PC-9 (cell line): ENCODE results near the gene SLC25A45. TPM values are rescaled to one million over a fixed set of nuclear protein-coding genes. Genes with fewer than 3 reads are reported as not detected.

Experiments used
- BruUV-seq: library from RNA; stranded (reverse); fragments of 400-500 nt; replicated peaks from 2 replicates; lab custom pipeline; 2021; lab: Mats Ljungman, UMichigan
- CTCF ChIA-PET: fragments of 300-600 bp; sonication (Branson Sonifier 250); formaldehyde crosslinking; loops from one replicate; lab custom pipeline; 2022; ENCODE audit warnings: antibody characterized with exemption; lab: Charles Lee
- POLR2A ChIA-PET: fragments of 300-600 bp; sonication (Branson Sonifier 250); formaldehyde crosslinking; loops from one replicate; lab custom pipeline; 2022; ENCODE audit warnings: antibody characterized with exemption; ENCODE audit not compliant: unreplicated experiment; lab: Charles Lee
- DNase-seq, 2 experiments: peaks; one replicate each; pipeline versions ENCODE4 v3.0.0 to v3.0.0-alpha.2; 2015 to 2022; ENCODE audit warnings: mixed read lengths in 1 of 2
- H2AFZ ChIP-seq: fragments of 200-600 bp; sonication (generic); 2 replicates; pipeline ENCODE4 v1.8.1; 2017; ENCODE audit warnings: antibody characterized with exemption
- H3F3A ChIP-seq: fragments of 200-600 bp; sonication (generic); 2 replicates; pipeline ENCODE4 v1.8.1; 2017; ENCODE audit warnings: antibody characterized with exemption, mild to moderate bottlenecking, low read depth; ENCODE audit not compliant: insufficient read depth
- H3K27ac ChIP-seq: fragments of 200-600 bp; sonication (generic); 2 replicates; pipeline ENCODE4 v1.6.1; 2016; ENCODE audit warnings: mixed run types
- H3K27me3 ChIP-seq: fragments of 200-600 bp; sonication (generic); 2 replicates; pipeline ENCODE4 v1.6.1; 2016; ENCODE audit warnings: low read depth, mixed run types; ENCODE audit not compliant: insufficient read depth
- H3K36me3 ChIP-seq: fragments of 200-600 bp; sonication (generic); 2 replicates; pipeline ENCODE4 v1.6.1; 2016; ENCODE audit warnings: low read depth, mixed run types
- H3K4me1 ChIP-seq: fragments of 200-600 bp; sonication (generic); replicated peaks from 2 replicates; pipeline ENCODE4 v1.6.1; 2016; ENCODE audit warnings: mixed run types; ENCODE audit not compliant: insufficient read depth
- H3K4me2 ChIP-seq: fragments of 200-600 bp; sonication (generic); 2 replicates; pipeline ENCODE4 v1.6.1; 2017; ENCODE audit warnings: mixed run types
- H3K4me3 ChIP-seq: fragments of 200-600 bp; sonication (generic); 2 replicates; pipeline ENCODE4 v1.6.1; 2016; ENCODE audit warnings: mixed run types
- H3K79me2 ChIP-seq: fragments of 200-600 bp; sonication (generic); 2 replicates; pipeline ENCODE4 v1.6.1; 2017; ENCODE audit warnings: low read depth, mixed run types
- H3K9me2 ChIP-seq: fragments of 200-600 bp; sonication (generic); 2 replicates; pipeline ENCODE4 v1.8.1; 2017; ENCODE audit warnings: mild to moderate bottlenecking; ENCODE audit not compliant: insufficient read depth
- H3K9me3 ChIP-seq: fragments of 200-600 bp; sonication (generic); 2 replicates; pipeline ENCODE4 v1.8.1; 2016; ENCODE audit warnings: low read depth; ENCODE audit not compliant: insufficient read depth
- H4K20me1 ChIP-seq: fragments of 200-600 bp; sonication (generic); 2 replicates; pipeline ENCODE4 v1.8.1; 2017; ENCODE audit not compliant: insufficient read depth
- EZH2 ChIP-seq: fragments of 200-600 bp; sonication (generic); IDR thresholded peaks from 2 replicates; pipeline ENCODE4 v1.8.0; 2017; ENCODE audit warnings: antibody characterized with exemption, low read depth
- intact Hi-C: fragments of 100-400 bp; cut with micrococcal nuclease; formaldehyde crosslinking; loops from one replicate; pipeline ENCODE4 v1.10.0; 2022; ENCODE audit not compliant: unreplicated experiment
- total RNA-seq: library from RNA; stranded (reverse); gene quantifications from 2 replicates; pipeline ENCODE4 v1.2.3, GENCODE V29; 2021
- TF ChIP-seq, protein P1 (sequence below): fragments of 200-600 bp; sonication (generic); conservative IDR thresholded peaks from 2 replicates; pipeline ENCODE4 v1.6.1; 2017; ENCODE audit warnings: mixed run types, antibody characterized with exemption, mild to moderate bottlenecking, moderate library complexity

Gene SLC25A45
- total RNA-seq, 1 experiment from 2014 or later, result 9.8 TPM

- peaks cover 7% of the 10 kb centered on the region for H3K4me1 ChIP-seq
- H3K79me2 ChIP-seq, result peaks cover 7% of the 10 kb centered on the region
- no TSS peak for BruUV-seq
- H2AFZ ChIP-seq, result no peak overlapping the region
- ChIA-PET POLR2A (interaction anchor here (1.1 kb wide), 1 partner anchor 9 kb away, joined by 5 read pairs; no protein-coding TSS in a partner anchor), CTCF (interaction anchor here (0.6 to 1.0 kb wide), 3 partner anchors 9 to 150 kb away, joined by 3 to 5 read pairs (median 3); no protein-coding TSS in a partner anchor)
- no peak for DNase-seq
- no peak overlapping the region for H3K4me2 ChIP-seq
- H3F3A ChIP-seq, result peaks cover 54% of the 10 kb centered on the region; the same call in 1 of the 2 replicates
- peaks cover 25% of the 10 kb centered on the region for H4K20me1 ChIP-seq
- no peak overlapping the region for H3K4me3 ChIP-seq
- no peaks in the 10 kb centered on the region for H3K27me3 ChIP-seq
- peaks cover 15% of the 10 kb centered on the region for H3K36me3 ChIP-seq
- intact Hi-C loops, result no loop called here
- no peak overlapping the region for H3K27ac ChIP-seq
- H3K9me3 ChIP-seq, result no peaks in the 10 kb centered on the region
- no peak for TF ChIP-seq EZH2
- TF ChIP-seq, protein P1, sequence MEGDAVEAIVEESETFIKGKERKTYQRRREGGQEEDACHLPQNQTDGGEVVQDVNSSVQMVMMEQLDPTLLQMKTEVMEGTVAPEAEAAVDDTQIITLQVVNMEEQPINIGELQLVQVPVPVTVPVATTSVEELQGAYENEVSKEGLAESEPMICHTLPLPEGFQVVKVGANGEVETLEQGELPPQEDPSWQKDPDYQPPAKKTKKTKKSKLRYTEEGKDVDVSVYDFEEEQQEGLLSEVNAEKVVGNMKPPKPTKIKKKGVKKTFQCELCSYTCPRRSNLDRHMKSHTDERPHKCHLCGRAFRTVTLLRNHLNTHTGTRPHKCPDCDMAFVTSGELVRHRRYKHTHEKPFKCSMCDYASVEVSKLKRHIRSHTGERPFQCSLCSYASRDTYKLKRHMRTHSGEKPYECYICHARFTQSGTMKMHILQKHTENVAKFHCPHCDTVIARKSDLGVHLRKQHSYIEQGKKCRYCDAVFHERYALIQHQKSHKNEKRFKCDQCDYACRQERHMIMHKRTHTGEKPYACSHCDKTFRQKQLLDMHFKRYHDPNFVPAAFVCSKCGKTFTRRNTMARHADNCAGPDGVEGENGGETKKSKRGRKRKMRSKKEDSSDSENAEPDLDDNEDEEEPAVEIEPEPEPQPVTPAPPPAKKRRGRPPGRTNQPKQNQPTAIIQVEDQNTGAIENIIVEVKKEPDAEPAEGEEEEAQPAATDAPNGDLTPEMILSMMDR, result no peak
- no peaks in the 10 kb centered on the region for H3K9me2 ChIP-seq
These were observed 57.0 kb downstream of the SLC25A45 start for GRCh38 chr11:65325435-65325834.

Other genes with a start within 250 kb of the SLC25A45 start
- gene SYVN1, start 248.1 kb downstream of the SLC25A45 start, total RNA-seq, result 40.9 and 51.5 TPM in 2 replicates
- gene SPDYC, start 212.4 kb downstream of the SLC25A45 start, total RNA-seq, result not detected in 2 replicates
- 502 and 559 TPM in 2 replicates for gene CAPN1, start 200.7 kb downstream of the SLC25A45 start, total RNA-seq
- gene POLA2, start 120.7 kb downstream of the SLC25A45 start, total RNA-seq, result 37.1 and 39.3 TPM in 2 replicates
- 17.8 and 20.8 TPM in 2 replicates for gene CDC42EP2, start 67.8 kb downstream of the SLC25A45 start, total RNA-seq
- 75.6 and 80.6 TPM in 2 replicates for gene DPF2, start 48.8 kb downstream of the SLC25A45 start, total RNA-seq
- 1.7 and 1.8 TPM in 2 replicates for gene TIGD3, start 27.9 kb downstream of the SLC25A45 start, total RNA-seq
- 32.4 and 48.9 TPM in 2 replicates for gene FRMD8, start 4.0 kb upstream of the SLC25A45 start, total RNA-seq
- gene NEAT1, start 40.2 kb upstream of the SLC25A45 start, total RNA-seq, result 825 and 938 TPM in 2 replicates
- gene MALAT1, start 116.4 kb upstream of the SLC25A45 start, total RNA-seq, result 6,494 and 7,852 TPM in 2 replicates
- gene SCYL1, start 142.4 kb upstream of the SLC25A45 start, total RNA-seq, result 106 and 135 TPM in 2 replicates
- gene LTBP3, start 175.7 kb upstream of the SLC25A45 start, total RNA-seq, result 455 and 553 TPM in 2 replicates
- 51.4 and 53.5 TPM in 2 replicates for gene ZNRD2, start 187.8 kb upstream of the SLC25A45 start, total RNA-seq
- gene FAM89B, start 189.9 kb upstream of the SLC25A45 start, total RNA-seq, result 51.7 and 53.3 TPM in 2 replicates
- 123 and 170 TPM in 2 replicates for gene EHBP1L1, start 193.4 kb upstream of the SLC25A45 start, total RNA-seq
- 2.1 TPM in 1 of 2 replicates, not detected in the other for gene KCNK7, start 213.2 kb upstream of the SLC25A45 start, total RNA-seq
- gene MAP3K11, start 231.6 kb upstream of the SLC25A45 start, total RNA-seq, result 87.2 and 90.3 TPM in 2 replicates
- 76.9 and 85.9 TPM in 2 replicates for gene PCNX3, start 233.1 kb upstream of the SLC25A45 start, total RNA-seq